GM12875 (cell line): Measurements from ENCODE around the gene KANK3.

Experiments
- H3K4me3 ChIP-seq: one replicate; pipeline ENCODE4 v1.5.1; 2011; ENCODE audit warnings: low read depth, low read length, control low read depth
- TF ChIP-seq, protein P1 (sequence below): IDR thresholded peaks from 2 replicates; pipeline ENCODE4 v1.5.1; 2011; ENCODE audit warnings: low read depth, mild to moderate bottlenecking, control low read depth, inconsistent platforms, low read length, moderate library complexity, borderline replicate concordance; ENCODE audit not compliant: insufficient read depth

KANK3 gene

DNA sequence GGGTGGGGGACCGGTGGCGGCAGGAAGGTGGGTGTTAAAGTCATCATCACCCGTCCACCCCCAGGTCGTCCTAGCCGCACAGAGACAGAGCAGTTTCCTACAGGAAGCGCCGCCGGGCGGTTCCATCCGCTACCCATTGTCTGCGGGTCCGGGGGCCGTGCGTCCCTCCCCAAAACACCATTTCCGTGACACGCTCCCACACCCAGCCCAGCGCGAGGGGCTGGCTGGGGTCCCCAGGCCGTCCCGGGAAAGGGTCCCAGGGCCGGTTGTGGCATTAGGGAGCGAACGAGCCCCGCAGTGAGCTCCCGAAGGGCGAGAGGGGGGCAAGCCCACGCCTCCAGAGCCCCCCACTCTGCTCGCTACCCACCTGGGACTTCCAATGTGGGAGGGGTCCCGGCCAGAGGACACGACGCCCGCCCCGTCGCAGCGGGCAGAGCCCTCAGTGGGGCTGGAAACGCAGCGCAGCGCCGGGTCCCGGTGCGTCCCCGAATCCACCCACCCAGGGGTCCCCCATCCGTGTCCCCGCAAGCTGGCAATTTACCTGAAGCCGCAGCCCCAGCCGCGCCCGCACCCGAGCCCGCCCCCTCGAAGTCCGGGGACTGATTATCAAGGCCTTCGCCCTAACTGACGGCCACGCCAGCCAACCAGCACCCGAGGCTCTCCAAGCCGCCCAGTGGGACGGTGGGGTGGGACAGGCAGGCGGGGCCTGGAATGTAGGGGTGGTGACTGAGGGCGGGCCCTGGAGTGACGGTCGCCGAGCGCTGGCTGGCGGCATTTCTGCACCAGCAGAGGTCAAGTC, at the start of gene KANK3:
KANK3 (minus strand) TSS at position 579 of the 799 bp plus-strand sequence. CDS start 5,434 bp downstream, outside the sequence.
- peak within 1 kb of the TSS; percentile 26 for H3K4me3 ChIP-seq
- TF ChIP-seq, protein P1, sequence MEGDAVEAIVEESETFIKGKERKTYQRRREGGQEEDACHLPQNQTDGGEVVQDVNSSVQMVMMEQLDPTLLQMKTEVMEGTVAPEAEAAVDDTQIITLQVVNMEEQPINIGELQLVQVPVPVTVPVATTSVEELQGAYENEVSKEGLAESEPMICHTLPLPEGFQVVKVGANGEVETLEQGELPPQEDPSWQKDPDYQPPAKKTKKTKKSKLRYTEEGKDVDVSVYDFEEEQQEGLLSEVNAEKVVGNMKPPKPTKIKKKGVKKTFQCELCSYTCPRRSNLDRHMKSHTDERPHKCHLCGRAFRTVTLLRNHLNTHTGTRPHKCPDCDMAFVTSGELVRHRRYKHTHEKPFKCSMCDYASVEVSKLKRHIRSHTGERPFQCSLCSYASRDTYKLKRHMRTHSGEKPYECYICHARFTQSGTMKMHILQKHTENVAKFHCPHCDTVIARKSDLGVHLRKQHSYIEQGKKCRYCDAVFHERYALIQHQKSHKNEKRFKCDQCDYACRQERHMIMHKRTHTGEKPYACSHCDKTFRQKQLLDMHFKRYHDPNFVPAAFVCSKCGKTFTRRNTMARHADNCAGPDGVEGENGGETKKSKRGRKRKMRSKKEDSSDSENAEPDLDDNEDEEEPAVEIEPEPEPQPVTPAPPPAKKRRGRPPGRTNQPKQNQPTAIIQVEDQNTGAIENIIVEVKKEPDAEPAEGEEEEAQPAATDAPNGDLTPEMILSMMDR, result no peak

DNA sequence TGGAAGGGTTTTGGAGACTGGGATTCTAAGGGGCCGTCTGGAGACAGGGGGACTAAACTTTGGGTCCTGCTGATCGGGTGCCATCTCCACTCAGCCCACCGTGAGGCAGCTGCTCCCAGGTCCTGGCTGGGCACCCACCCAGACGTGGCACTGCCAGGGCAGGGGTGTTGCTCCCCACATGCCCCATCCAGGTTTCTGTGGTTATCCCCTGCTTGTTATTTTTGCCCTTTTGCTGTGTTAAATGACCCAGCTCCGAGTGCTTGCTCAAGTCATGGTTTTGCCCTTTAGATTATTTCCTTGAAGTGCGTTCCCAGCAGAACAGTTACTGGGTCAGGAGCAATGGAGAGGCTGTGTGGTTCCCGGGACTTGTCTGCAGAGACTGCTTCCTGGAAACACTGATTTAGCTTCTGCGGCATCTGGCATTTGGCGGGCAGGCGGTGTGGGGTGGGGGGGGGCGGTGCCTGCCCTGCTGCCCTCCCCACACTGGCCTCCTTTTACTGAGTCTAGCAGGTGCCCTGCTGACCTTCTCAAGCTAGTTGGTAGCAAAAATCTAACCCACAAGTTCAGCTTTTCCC, 49.0 kb upstream of the KANK3 start:
- TF ChIP-seq, protein P1, result no peak
- no peak overlapping the region for H3K4me3 ChIP-seq

DNA sequence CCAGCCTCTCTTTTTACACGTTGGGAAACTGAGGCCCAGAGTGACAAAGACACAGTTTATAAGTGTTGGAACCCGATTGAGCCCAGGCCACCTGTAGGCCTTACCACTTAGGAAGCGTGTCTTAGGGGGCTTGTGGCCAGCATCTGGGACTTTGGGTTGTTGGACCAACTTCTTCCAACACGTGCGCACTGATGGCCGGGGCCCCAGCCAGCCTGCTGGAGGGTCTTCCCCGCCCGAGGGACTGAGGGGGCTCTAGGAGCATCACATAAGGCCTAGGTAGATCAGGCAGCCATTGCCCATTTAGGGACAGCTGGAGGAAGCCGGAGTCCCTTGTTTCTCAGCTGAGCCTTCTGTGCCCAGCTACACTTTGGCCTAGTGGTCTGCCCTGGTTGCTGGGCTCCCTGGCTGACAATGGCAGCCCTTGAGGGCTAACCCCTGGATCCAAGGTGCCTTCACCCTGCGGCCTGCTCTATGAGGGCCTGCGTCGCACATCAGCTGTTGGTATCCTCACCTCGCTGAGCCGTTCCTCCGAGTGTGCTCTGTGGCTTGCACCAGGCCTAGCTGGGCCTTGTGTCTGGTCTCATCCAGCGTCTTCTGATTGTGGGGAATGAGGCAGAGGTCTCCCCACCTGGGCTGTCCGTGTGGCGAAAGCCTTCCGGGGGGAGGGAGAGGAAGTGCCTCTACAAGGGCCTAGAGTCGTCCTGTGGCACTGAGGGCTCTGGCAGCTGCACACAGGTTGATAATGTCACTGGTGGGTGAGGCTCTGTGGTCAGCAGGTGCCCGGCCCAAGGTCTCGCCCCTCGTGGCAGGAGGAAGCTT, 48.3 kb upstream of the KANK3 start:
- TF ChIP-seq, protein P1, result no peak
- peak overlapping the region; percentile 23 for H3K4me3 ChIP-seq

DNA sequence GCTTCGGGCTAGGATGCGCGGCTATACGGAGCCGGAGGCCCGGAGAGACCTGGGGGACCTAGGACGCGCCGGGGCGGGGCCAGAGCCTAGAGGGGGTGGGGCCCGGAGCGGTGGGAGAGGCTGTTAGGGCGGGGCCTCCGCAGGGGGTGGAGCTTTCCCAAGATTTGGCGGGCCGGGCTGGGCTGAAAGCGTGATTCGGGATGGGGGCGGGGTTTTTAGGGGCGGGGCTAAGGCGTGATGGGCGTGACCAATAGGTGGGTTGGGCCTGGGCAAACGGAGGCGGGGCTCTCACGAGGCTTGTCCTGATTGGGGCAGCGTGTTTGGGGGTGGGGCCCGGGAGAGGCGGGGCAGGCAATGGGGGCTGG, 47.5 kb upstream of the KANK3 start:
- TF ChIP-seq, protein P1, result no peak
- peak overlapping the region; percentile 75 for H3K4me3 ChIP-seq

DNA sequence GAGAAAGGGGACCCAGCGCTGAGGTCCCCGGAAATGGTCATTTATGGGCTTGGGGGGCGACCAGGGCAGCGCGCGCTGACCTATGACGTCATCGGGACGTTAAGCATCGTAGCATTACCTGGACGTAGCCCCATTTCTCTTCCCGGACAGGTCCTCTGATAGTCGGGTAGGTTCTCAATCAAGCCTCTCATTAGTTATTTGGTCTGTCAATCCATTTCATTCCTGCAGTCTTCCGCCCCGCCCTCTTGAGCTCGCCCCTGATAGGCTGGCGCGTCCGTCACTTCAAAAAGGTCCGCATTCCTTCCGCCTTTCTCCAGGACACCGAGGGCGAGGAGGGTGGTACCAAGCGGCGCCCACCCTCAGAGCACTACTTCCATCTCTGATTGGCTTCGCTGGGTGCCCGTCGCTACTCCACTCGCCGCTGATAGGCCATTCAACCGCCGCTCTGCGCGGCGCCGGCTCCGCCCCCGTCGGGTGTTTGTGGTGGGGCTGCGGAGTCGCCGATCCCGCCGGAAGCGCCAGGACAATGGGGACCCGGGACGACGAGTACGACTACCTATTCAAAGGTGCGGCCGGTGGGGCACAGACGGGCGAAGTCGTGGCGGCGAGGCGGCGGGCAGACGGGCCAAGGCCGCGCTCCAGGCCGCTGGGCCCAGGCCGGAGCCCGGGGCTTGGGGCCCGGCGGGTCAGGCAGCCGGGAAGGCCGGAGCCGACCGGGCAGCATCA, 47.0 kb upstream of the KANK3 start, which contains the start of gene RAB11B:
RAB11B (plus strand) TSS at position 470 of the 726 bp plus-strand sequence; CDS start at position 527, 57 bp downstream.
- H3K4me3 ChIP-seq, result peak within 1 kb of the TSS; percentile 75
- TF ChIP-seq, protein P1, result no peak

DNA sequence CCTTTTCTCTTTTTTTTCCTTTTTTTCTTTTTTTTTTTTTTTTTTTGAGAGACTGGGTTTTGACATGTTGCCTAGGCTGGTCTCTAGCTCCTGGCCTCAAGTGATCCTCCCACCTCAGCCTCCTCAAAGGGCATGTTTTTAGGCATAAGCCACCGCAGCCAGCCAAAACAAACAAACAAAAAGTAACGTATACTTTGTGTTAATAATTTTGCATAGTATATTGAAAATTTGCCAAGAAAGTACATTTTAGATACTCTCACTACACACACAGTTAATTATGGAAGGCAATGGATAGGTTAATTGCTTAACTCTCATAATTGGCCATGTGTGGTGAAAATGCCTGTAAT, 45.5 kb upstream of the KANK3 start:
- TF ChIP-seq, protein P1, result no peak
- H3K4me3 ChIP-seq, result no peak overlapping the region
